ENCODE results near the gene IGF1R.

The IGF1R gene

GRCh38 chr15:98858610-98859023, 210.3 kb downstream of the IGF1R start:
- no peak for DNase-seq (ENCODE audit: low read depth in 2 of 2)

GRCh38 chr15:98859149-98859548, 210.8 kb downstream of the IGF1R start:
- DNase-seq (ENCODE audit: low read depth in 2 of 2) = no peak

- no peak for DNase-seq (ENCODE audit: low read depth in 2 of 2)
These were observed 212.1 kb downstream of the IGF1R start for GRCh38 chr15:98860281-98861041.

- no peak for DNase-seq (ENCODE audit: low read depth in 2 of 2)
These were observed 212.8 kb downstream of the IGF1R start for GRCh38 chr15:98861188-98861587.

- DNase-seq (ENCODE audit: low read depth in 2 of 2) = no peak
These were observed 215.6 kb downstream of the IGF1R start for GRCh38 chr15:98863983-98864382.

GRCh38 chr15:98865397-98866339, 217.3 kb downstream of the IGF1R start:
- peak; percentile 45 to 67 for DNase-seq (ENCODE audit: low read depth in 2 of 2)

- no peak for DNase-seq (ENCODE audit: low read depth in 2 of 2)
These were observed 218.2 kb downstream of the IGF1R start for GRCh38 chr15:98866511-98866910.

- no peak for DNase-seq (ENCODE audit: low read depth in 2 of 2)
These were observed 220.2 kb downstream of the IGF1R start for GRCh38 chr15:98868564-98868963.

- DNase-seq (ENCODE audit: low read depth in 2 of 2) = no peak
These were observed 222.4 kb downstream of the IGF1R start for GRCh38 chr15:98870788-98871187.

- no peak for DNase-seq (ENCODE audit: low read depth in 2 of 2)
These were observed 224.4 kb downstream of the IGF1R start for GRCh38 chr15:98872774-98873173.

GRCh38 chr15:98873441-98874218, 225.3 kb downstream of the IGF1R start:
- no peak for DNase-seq (ENCODE audit: low read depth in 2 of 2)

- DNase-seq (ENCODE audit: low read depth in 2 of 2) = no peak
These were observed 226.0 kb downstream of the IGF1R start for GRCh38 chr15:98874370-98874769.

- no peak for DNase-seq (ENCODE audit: low read depth in 2 of 2)
These were observed 226.4 kb downstream of the IGF1R start for GRCh38 chr15:98874773-98875172.

- no peak for DNase-seq (ENCODE audit: low read depth in 2 of 2)
These were observed 227.0 kb downstream of the IGF1R start for GRCh38 chr15:98875309-98875708.

- no peak for DNase-seq (ENCODE audit: low read depth in 2 of 2)
These were observed 228.4 kb downstream of the IGF1R start for GRCh38 chr15:98876451-98877369.

GRCh38 chr15:98878172-98878571, 229.8 kb downstream of the IGF1R start:
- DNase-seq (ENCODE audit: low read depth in 2 of 2) = no peak

- no peak for DNase-seq (ENCODE audit: low read depth in 2 of 2)
These were observed 230.5 kb downstream of the IGF1R start for GRCh38 chr15:98878862-98879261.

GRCh38 chr15:98881526-98882520, 233.5 kb downstream of the IGF1R start:
- no peak for DNase-seq (ENCODE audit: low read depth in 2 of 2)

- DNase-seq (ENCODE audit: low read depth in 2 of 2) = no peak
These were observed 235.1 kb downstream of the IGF1R start for GRCh38 chr15:98883478-98883877.

- DNase-seq (ENCODE audit: low read depth in 2 of 2) = no peak
These were observed 236.6 kb downstream of the IGF1R start for GRCh38 chr15:98884894-98885293.

All from stimulated activated CD4-positive, alpha-beta T cell treated with anti-CD3 and anti-CD28 coated beads, Interleukin-12 subunit alpha, Interleukin-12 subunit beta, amount 100 ng/mL, for 24 hours (primary cell).